CD1c-positive myeloid dendritic cell (primary cell): ENCODE data around the gene SORCS2.

Experiments used
- DNase-seq: peaks from one replicate; pipeline ENCODE4 v3.0.0-alpha.2; 2016; ENCODE audit errors: extremely low spot score

SORCS2 gene

DNA sequence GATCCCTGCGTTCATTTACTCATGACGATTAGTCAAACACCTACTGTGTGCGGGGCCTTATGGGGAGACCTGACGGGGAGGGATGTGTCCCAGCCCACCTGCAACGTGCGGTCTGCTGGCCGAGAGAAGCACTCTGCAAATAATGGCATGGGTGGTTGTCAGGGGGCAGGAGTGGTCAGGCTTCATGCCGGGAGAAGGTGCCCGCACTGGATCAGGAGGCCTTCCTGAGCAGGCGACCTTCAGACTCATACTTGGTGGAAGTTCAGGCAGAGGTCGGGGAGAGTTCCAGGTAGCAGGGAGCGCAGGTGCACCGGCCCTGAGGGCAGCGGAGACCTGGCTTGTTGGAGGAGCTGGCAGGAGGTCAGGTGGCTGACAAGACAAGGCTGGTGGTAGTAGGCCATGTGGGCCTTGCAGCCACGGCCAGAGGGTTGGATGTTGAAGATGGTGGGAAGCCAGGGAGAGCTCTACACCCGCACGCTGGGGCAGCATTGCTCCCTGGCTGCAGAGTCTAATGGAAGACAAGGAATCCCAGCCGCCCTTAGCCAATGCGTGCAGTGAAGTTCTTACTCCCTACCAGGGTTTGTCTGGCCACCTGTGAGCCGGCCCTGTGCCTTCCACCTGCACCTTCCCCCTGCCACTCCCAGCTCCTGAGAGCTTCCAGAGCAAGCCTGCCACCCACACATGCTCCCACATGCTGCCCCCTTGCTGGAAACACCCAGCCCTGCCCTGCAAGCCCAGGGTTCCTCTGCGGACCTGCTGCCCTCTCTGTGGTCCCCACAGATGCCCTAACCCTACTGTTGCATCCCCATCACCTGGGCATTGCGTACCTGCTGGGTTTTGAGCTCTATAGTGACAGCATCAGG lies 145.1 kb downstream of the SORCS2 start:
- DNase-seq, result no peak

DNA sequence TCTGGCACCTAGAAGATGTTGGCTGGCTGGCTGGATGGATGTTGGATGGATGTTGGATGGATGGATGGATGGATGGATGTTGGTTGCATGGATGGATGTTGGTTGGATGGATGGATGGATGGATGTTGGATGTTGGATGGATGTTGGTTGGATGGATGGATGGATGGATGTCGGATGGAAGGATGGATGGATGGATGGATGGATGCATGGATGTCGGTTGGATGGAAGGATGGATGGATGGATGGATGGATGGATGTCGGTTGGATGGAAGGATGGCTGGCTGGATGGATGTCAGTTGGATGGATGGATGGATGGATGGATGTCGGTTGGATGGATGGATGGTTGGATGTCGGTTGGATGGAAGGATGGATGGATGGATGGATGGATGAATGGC lies 145.7 kb downstream of the SORCS2 start:
- DNase-seq, result no peak

GRCh38 chr4:7338876-7339623 lies 146.7 kb downstream of the SORCS2 start:
- no peak for DNase-seq

GRCh38 chr4:7339751-7340552 lies 147.6 kb downstream of the SORCS2 start:
- no peak for DNase-seq

DNA sequence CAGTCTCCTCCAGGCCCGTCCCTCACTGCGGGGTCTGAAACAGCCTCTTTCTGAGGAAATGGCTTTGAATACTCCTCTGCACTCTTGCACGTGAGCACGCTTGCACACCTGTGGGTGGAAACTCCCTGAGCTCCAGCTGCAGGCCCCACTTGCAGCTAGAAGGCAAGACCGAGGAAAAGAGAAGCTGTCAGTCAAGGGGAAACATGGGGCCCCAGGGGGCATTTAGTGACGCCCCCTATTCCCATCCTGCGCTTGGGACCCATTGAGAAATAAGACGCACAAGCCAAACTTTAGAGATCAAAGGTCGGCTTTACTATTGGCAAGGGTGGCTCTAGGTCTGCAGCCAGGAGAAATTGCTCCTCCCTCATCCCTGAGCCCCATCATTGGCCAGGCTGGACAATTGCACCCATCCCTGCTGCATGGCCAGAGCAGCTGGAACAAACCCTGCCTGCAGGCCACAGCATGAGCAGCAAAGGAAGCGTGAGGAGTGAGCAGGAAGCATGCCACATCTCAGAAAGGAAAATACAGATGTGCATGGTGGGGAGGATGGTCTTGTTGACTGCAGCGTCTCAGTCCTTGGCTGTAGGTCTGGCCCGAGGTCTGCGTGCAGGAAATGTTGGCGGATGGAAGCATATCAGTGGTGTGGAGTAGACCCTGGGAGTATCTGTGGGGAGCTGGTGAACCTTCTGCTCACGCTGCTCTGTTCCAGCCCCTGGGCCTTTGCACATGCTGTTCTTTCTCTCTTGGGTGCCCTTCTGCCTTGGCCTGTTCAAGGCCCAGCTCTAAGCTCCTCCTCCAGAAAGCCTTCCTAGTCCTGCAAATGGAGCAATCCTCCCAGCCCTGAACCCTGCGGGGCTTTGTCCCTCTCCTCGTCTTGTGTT lies 148.5 kb downstream of the SORCS2 start:
- no peak for DNase-seq

DNA sequence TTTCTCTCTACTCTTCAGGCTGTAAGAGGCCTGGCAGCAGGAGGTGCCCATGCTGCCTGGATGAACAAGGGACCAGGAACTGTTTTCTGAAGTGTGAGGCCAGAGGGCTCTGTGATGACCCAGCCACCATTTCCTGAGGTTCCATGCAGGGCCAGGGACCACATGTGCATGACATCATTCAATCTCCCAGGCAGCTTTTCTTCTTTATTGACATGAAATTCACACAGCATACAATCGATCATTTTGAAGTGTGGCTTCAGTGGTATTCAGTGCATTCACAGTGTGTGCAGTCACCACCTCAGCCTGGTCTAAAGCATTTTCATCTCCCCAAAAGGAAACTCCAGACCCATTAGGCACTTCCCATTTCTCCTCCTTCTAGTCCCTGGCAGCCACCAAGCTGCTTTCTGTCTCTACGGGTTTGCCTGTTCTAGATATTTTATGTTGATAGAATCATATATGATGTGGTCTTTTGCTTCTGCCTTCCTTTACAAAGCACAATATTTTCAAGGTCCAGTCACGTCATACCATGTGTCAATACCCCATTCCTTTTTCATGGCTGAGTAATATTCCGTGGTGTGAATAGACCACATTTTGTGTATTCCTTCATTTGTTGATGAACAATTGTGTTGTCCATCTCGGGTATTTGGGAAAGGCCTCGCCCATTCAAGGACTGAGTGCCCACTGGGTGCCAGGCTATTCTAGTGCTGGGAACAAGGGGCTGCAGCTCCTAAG lies 149.3 kb downstream of the SORCS2 start:
- no peak for DNase-seq

GRCh38 chr4:7342223-7343080 lies 150.1 kb downstream of the SORCS2 start:
- DNase-seq, result no peak

GRCh38 chr4:7343081-7343655 lies 150.8 kb downstream of the SORCS2 start:
- no peak for DNase-seq

DNA sequence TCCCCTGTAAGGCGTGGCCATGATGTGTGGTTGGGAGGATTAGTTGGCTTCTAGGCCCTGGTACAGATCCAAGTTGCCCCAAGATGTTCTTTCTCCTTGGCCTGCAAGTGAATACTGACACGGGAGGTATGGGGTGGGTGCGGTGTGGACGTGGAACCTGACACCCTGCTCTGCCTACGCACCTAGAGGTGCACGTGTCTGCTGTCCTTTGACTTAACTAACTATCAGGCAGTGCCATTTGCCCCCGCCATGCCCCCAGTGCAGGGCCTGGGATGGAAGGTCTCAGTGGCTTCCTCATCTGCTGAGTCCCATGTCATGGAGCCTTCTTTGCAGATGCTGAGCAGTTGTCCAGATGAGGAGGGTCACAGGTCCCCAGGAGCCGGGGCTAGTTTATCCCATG lies 151.6 kb downstream of the SORCS2 start:
- DNase-seq, result no peak

- no peak for DNase-seq
Measured at GRCh38 chr4:7344636-7345155, 152.4 kb downstream of the SORCS2 start.

GRCh38 chr4:7347981-7348380 lies 155.6 kb downstream of the SORCS2 start:
- no peak for DNase-seq

DNA sequence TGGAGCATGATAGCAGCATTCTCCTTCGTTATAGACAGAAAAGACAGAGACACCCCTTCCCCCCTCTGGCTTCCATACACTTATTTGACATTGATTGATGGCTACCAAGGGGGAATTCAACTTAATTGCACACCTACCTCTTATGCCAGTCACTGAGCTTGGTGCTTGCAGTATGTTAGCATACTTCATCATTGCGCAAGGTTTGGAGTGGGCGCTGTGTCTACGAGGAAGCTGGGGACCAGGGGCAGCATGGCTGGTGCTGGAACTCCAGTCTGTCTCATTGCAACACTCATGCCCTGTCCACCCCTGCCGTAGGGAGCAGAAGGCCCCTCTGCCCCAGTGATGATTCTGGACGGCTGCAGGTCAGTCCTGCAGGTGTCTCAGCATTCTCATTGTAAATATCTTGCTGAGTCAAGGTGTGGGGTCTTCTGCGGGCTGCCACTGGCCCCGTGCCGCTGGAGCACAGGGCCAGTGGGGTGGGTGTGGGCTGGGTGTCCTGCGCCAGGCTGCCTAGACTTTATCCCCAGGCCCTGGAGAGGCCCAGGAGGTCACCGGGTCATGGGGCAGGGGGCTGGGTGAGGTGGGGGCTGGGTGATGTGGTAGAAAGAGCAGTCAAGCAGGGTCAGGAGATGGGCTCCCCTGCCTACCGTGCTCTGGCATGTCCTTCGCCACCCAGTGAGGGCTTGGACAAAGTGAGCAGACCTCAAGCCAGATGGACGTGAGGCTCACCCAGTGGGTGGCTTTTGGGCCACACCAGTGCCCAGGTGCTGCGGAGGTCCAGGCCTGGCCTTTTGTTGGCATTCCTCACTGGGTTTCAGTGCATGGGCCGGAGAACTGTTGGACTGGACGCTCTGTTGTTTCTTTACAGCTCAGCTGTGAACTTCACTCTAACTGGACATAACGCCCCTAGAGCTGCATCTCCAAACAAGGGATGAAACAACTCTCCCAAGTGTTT lies 156.9 kb downstream of the SORCS2 start:
- DNase-seq, result peak; percentile 2

DNA sequence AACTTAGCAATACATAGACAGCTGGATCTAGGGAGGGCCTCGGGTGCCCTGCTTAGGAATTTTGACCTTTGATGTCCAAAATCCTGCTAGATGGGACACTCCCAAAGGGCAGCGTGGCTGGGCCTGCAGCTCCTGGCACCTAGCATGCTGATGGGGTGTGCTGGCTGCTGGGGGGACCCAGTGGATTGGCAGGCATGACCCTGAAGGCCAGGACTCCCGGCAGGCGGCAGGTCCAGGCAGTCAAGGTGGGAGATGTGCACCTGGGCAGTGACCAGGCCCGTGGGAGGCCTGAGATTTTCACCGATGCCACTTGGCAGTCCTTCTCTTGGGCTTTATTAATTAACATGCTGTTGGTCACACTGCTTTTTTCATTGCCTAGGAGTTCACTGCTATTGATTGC lies 158.1 kb downstream of the SORCS2 start:
- DNase-seq, result no peak

DNA sequence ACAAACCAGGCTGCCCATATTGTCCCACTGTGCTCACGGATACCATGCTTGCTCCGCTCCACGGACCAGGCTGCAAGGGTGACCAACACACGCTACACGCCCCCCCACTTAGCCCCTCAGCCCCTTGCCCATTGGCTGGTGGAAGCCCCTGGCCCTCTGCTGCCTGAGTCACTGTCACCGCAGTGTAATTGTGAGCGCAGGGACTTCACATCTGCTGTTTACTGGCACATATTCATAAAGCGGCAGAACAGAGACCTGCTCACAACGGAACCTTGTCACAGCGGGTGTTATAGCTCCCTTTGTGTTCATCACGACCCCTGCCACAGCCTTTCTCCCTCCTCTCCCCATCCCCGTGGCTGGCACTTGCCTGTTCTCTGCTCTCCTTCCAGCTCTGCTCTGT lies 158.7 kb downstream of the SORCS2 start:
- DNase-seq, result no peak

DNA sequence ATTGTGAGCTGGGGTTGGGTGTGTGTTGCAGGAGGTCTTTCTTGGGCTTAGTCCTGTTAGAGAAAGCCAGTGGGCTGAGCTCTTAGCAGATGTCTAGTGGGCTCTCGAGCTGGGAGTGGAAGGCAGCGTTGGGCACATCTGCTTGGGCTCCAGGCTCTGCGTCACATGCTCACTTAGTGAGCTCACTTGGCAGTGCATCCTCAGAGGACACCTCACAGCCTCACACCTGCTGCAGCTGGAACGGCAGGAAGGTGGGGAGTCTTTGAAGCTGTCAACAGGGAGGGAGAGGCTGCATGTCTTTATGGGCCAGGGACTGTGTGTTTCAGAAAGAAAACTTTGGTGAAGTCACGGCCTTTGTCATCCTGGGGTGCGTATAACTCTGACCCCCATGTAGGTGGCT lies 160.1 kb downstream of the SORCS2 start:
- DNase-seq, result no peak

GRCh38 chr4:7353046-7353790 lies 160.9 kb downstream of the SORCS2 start:
- no peak for DNase-seq
